Psoas muscle (tissue), 8 donors: Measurements from ENCODE around the gene FAM98B. TPM values are rescaled to one million over a fixed set of nuclear protein-coding genes. Genes with fewer than 3 reads are reported as not detected.

Experiments used
- ATAC-seq, 4 donors: fragments of 200-7000 bp; cut with Tn5 transposase; one replicate each; pipeline ENCODE4 v1.9.1; 2020; ENCODE audit warnings: moderate library complexity in 3 of 4, mild to moderate bottlenecking in 2 of 4
- DNase-seq, 2 donors: peaks; one replicate each; pipeline ENCODE4 v3.0.0-alpha.2; 2020
- H3K27ac ChIP-seq: fragments of 200-600 bp; one replicate; pipeline ENCODE4 v1.8.0; 2022
- H3K27me3 ChIP-seq, 3 donors: fragments of 200-600 bp in 1 of 3; one replicate each; pipeline versions ENCODE4 v1.6.1 to v1.8.0; 2013 to 2022; ENCODE audit warnings: low read length in 2 of 3, mild to moderate bottlenecking in 2 of 3, moderate library complexity in 1 of 3; ENCODE audit not compliant: insufficient read depth in 3 of 3
- H3K36me3 ChIP-seq, 2 donors: fragments of 200-600 bp in 1 of 2; one replicate each; pipeline versions ENCODE4 v1.6.1 to v1.8.0; 2013 to 2022; ENCODE audit warnings: low read depth in 1 of 2, mild to moderate bottlenecking in 1 of 2, moderate library complexity in 1 of 2; ENCODE audit not compliant: insufficient read depth in 1 of 2
- H3K4me1 ChIP-seq: fragments of 200-600 bp; one replicate; pipeline ENCODE4 v1.8.0; 2022
- H3K4me3 ChIP-seq: fragments of 200-600 bp; one replicate; pipeline ENCODE4 v1.8.0; 2022; ENCODE audit warnings: mild to moderate bottlenecking
- H3K9me3 ChIP-seq: fragments of 200-600 bp; one replicate; pipeline ENCODE4 v1.8.0; 2022
- CTCF ChIP-seq: fragments of 200-600 bp; IDR thresholded peaks from one replicate; pipeline ENCODE4 v1.8.0; 2022; ENCODE audit warnings: antibody characterized with exemption
- WGBS, 3 donors: extraction: QIAGEN DNeasy Blood & Tissue Kit; methylation state at CpG; one replicate each; pipeline versions ENCODE4 v1.1.6 to v1.1.7; 2013; 5-methylcytosine and 5-hydroxymethylcytosine counted together
- intact Hi-C, 2 donors: fragments of 100-400 bp; cut with DNase I; formaldehyde crosslinking; loops; one replicate each; pipeline versions ENCODE4 v1.11.0 to v1.14.2; 2022
- polyA plus RNA-seq, 3 donors: library from polyadenylated mRNA; stranded (reverse); fragments of 200-250 nt; gene quantifications; one replicate each; pipeline ENCODE4 v1.2.3, GENCODE V29; 2013
- total RNA-seq, 4 donors: library from RNA; stranded (reverse); fragmentation: NEBNext Ultra II Directional in 2 of 4; extraction: Animal tissue kit (Norgen Biotek cat#: 25700) in 2 of 4; gene quantifications; one replicate each; pipeline versions ENCODE4 v1.2.1 to v1.2.4, GENCODE V29; 2021 to 2023
- donor health status: healthy with polysubstance abuse.
- donor health status: DM: no; HTN: no; CAD: no; lungs with moderate emphysema.
- donor health status: Bipolar disorder and iron deficiency.
- donor health status: healthy.
- donor health status: DM: yes; HTN: yes; CAD: no.
- donor health status: DM: no; HTN: no; CAD: no.
- donor health status: DM: no; HTN: no; CAD: no.
- donor health status: DM: yes; HTN: yes; CAD: no.

The FAM98B gene
- total and polyA plus RNA-seq, 7 donors = 6.8 to 18.5 (median 13.5) TPM

- intact Hi-C loops = no loop called here
- ATAC-seq (no peak), DNase-seq (no peak)
- H3K4me1 ChIP-seq = no peaks in the 10 kb centered on the region
- no peak for TF ChIP-seq CTCF
- H3K9me3 ChIP-seq = no peaks in the 10 kb centered on the region
- no peak overlapping the region for H3K27ac ChIP-seq
- H3K36me3 ChIP-seq = peaks cover 7 to 44% of the 10 kb centered on the region in 2 donors
- WGBS, 3 donors = 97 to 99% (median 98%) methylated on average over 3 of the region's 3 CpGs
- H3K4me3 ChIP-seq = no peak overlapping the region
- no peaks in the 10 kb centered on the region for H3K27me3 ChIP-seq
Observed at GRCh38 chr15:38481761-38482160, 27.8 kb downstream of the FAM98B start.

- intact Hi-C loops = no loop called here
- ATAC-seq (no peak), DNase-seq (no peak)
- Histone ChIP-seq H3K27me3 (no peaks in the 10 kb centered on the region), H3K36me3 (peaks cover 5 to 43% of the 10 kb centered on the region in 2 donors), H3K4me3 (no peak overlapping the region), H3K4me1 (no peaks in the 10 kb centered on the region), H3K9me3 (no peaks in the 10 kb centered on the region), H3K27ac (no peak overlapping the region)
- no peak for TF ChIP-seq CTCF
Observed at GRCh38 chr15:38482572-38482971, 28.6 kb downstream of the FAM98B start.

- 87 to 92% (median 87%) methylated on average over 2 of the region's 2 CpGs for WGBS, 3 donors
- no peaks in the 10 kb centered on the region for H3K9me3 ChIP-seq
- H3K4me3 ChIP-seq = no peak overlapping the region
- H3K36me3 ChIP-seq = peaks cover 3 to 30% of the 10 kb centered on the region in 2 donors
- no peaks in the 10 kb centered on the region for H3K4me1 ChIP-seq
- intact Hi-C loops = no loop called here
- ATAC-seq = no peak
- H3K27ac ChIP-seq = no peak overlapping the region
- DNase-seq = no peak
- TF ChIP-seq CTCF = no peak
- no peaks in the 10 kb centered on the region for H3K27me3 ChIP-seq
Observed at GRCh38 chr15:38486936-38487335, 33.0 kb downstream of the FAM98B start.

- intact Hi-C loops = no loop called here
- Histone ChIP-seq H3K9me3 (no peaks in the 10 kb centered on the region), H3K27me3 (no peaks in the 10 kb centered on the region), H3K27ac (no peak overlapping the region), H3K4me3 (no peak overlapping the region), H3K36me3 (peaks cover 0 to 25% of the 10 kb centered on the region in 2 donors), H3K4me1 (no peaks in the 10 kb centered on the region)
- ATAC-seq (no peak), DNase-seq (no peak)
- WGBS, 3 donors = 93 to 98% (median 94%) methylated on average over 1 of the region's 1 CpG
- no peak for TF ChIP-seq CTCF
Observed at GRCh38 chr15:38487378-38487777, 33.5 kb downstream of the FAM98B start.

- H3K4me1 ChIP-seq = no peaks in the 10 kb centered on the region
- ATAC-seq = no peak
- intact Hi-C loops = loop anchor here in 1 of 2 donors (5.0 kb wide), 1 partner anchor 73 kb away; no protein-coding TSS in a partner anchor
- H3K9me3 ChIP-seq = no peaks in the 10 kb centered on the region
- H3K36me3 ChIP-seq = peaks cover 0 to 23% of the 10 kb centered on the region in 2 donors
- DNase-seq = no peak
- H3K27ac ChIP-seq = no peak overlapping the region
- no peak for TF ChIP-seq CTCF
- no peak overlapping the region for H3K4me3 ChIP-seq
- H3K27me3 ChIP-seq = no peaks in the 10 kb centered on the region
- WGBS, 3 donors = 66 to 87% (median 74%) methylated on average over 3 of the region's 3 CpGs
Observed at GRCh38 chr15:38490242-38490922, 36.5 kb downstream of the FAM98B start.
